GM12872 (cell line): ENCODE results near the gene SLC17A6.

ENCODE experiments used
- TF ChIP-seq, protein P1 (sequence below): IDR thresholded peaks from 3 replicates; pipeline ENCODE4 v1.5.1; 2011; ENCODE audit warnings: low read depth, mild to moderate bottlenecking, low read length, moderate library complexity; ENCODE audit not compliant: insufficient read depth

Gene SLC17A6

DNA sequence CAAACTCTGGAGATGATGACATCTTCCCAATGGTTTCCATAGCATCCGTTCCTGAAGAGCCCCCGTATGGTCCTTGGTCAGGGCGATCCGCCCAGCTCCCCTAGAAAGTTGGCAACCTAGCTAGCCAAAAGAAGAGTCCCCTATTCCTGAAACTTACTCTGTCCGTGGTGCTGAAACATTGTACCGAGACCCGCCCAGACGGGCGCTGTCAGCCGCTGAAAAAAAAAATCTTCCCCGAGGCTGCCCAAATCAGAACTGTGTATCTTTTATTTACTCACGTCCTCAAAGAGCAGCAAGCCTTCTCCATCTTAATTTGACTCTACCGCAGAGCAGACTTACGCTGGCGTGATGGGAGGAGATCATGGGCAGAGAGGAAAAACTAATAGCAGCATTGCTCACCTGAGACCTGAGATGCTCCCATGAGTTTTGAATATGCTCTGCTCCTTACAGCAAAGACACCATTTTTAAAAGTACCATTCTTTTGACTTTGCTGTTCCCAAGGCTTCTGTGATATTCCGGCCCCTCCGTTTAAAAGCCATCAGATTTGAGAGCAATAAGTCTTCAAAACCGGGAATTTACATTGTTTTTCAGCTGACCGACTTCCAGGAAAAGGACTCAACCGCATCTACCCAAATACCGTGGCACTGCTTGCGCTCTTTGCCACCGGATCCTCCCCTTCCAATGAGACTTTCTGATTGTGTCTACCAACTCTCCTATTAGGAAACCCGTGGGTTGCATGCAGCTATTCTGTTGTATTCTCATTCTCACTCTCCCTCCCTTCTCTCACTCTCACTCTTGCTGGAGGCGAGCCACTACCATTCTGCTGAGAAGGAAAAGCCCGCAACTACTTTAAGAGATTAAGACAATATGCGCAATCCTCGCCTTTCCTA is at the start of gene SLC17A6:
SLC17A6 (plus strand) TSS at position 786 of the 890 bp plus-strand sequence. CDS start 153 bp downstream, outside the sequence.
- TF ChIP-seq, protein P1, sequence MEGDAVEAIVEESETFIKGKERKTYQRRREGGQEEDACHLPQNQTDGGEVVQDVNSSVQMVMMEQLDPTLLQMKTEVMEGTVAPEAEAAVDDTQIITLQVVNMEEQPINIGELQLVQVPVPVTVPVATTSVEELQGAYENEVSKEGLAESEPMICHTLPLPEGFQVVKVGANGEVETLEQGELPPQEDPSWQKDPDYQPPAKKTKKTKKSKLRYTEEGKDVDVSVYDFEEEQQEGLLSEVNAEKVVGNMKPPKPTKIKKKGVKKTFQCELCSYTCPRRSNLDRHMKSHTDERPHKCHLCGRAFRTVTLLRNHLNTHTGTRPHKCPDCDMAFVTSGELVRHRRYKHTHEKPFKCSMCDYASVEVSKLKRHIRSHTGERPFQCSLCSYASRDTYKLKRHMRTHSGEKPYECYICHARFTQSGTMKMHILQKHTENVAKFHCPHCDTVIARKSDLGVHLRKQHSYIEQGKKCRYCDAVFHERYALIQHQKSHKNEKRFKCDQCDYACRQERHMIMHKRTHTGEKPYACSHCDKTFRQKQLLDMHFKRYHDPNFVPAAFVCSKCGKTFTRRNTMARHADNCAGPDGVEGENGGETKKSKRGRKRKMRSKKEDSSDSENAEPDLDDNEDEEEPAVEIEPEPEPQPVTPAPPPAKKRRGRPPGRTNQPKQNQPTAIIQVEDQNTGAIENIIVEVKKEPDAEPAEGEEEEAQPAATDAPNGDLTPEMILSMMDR = no peak

DNA sequence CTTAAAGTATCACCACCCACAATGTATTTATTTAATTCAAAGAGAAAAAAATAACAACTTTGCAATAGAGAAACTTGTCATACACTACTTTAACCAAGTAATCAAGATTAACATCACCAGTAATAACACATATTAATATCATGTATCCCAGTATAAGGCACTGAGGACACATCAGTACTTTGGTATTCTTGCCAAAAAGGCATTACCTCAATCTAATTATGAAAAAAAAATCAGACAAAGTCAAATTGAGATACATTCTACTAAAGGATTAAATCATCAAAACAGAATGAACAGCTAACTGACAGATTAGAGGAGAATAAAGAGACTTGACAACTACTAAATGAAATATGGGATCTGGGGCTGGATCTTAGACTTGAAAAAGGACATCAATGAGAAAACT is 35.8 kb upstream of the SLC17A6 start:
- TF ChIP-seq, protein P1 = no peak

DNA sequence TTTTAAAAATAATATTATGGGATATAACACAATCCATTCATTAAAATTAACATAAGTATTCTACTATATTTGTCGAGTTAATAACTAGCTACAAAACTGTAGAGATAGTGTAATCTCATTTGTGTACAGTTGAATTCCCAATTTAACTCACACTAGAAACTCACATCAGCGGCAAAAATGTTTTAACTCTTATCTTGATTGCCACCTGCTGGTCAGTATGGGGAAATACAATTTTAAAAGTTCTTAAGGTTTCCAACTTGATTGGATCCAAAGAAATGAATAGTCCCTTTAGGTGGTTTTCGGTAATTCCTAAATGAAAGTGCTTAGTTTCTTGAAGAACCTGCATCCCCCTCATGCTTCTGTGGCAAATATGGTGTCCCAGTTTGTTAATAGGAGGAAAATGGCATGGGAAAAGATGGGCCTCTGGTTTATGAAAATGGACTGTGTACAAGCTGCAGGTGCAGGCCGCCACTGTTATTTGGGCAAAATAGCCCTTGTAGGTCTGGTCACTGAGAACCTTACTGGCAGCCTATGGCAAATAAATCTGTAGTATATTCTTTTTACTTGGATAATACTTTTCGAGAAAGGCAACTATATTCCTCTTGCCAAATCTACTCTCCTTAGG is 33.7 kb upstream of the SLC17A6 start:
- TF ChIP-seq, protein P1 = peak; percentile 53

DNA sequence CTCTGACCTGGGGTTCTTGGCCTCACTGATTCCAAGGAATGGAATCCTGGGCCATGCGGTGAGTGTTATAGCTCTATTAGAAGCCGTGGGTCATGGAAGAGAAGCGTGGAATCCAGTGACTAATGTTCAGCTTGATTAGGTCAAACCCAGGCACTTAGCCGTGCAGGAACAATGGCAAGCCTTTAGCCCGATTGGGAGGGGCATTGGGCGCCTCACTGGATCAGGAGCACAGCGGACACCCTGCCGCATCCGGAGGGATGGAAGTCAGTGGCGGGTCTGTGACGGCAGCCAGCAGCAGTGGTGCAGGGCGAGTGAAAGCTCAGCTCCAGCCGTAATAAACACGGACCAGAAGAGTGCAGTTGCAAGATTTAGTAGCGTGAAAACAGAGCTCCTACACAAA is 20.5 kb upstream of the SLC17A6 start:
- TF ChIP-seq, protein P1 = no peak

DNA sequence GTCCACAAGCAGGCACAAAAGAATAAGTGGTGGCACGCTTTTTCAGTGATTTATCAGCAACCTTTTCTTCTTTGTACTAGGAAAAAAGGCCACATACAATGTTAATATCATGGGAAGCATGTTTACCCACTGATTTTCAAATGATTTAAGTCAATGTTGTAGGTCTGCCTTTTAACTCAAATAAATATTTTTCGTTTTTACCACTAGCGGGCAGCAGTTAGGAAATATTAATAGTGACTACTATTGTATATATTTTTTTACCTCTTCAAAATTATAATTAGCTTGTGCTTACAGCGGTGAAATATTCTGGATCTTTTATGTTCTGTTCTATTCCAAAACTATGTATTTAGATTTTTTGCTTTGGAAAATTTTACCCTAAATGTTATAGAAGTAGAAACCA is 6.4 kb upstream of the SLC17A6 start:
- TF ChIP-seq, protein P1 = peak; percentile 13; the same call in 1 of the 3 replicates

DNA sequence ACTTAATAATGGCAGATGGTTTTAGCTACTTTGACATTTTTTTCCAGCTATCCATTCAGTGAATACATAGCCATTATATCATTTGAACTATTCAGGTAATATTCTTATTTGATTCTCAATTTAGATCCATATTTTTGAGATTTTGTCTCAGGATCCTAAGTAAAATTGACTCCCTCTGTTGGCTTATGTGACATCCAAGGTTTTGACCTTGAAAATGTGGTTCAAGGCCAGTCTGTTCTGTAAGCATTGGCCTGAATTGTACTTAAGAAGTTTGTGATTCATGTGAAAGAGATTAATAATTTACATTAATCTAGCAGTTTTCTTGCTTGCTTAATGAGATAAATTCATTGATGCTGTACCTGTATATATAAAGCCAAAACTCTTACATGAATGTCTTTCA is 1.6 kb upstream of the SLC17A6 start:
- TF ChIP-seq, protein P1 = no peak

DNA sequence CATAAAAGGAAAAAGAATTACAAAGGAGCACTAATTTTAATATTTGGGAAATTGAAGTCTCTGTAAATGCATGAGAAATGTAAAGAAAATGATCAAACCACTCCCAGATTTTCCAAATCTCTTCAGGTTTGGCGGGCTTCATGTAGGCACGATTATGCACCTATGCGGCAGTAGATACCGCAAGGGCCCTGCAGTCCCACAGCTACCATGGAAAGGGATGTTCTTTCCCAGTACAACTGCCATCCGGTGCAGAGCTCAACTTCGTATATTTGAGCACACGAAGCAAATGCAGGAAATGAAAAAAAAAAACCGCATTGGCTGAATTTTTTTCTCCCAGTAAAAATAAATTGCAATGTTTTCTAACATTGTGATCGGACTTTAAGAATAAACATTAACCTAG is 1.4 kb downstream of the SLC17A6 start:
- TF ChIP-seq, protein P1 = no peak
